GM12878 (cell line): ENCODE results near the gene PAM.

Experiments used
- HDAC2 ChIP-seq: fragments of 200-600 bp; sonication (generic); IDR thresholded peaks from 2 replicates; pipeline ENCODE4 v1.6.1; 2017
- HDGF ChIP-seq: fragments of 450-650 bp; IDR thresholded peaks from 2 replicates; pipeline ENCODE4 v1.6.1; 2016; ENCODE audit warnings: antibody characterized with exemption
- POLR2AphosphoS5 ChIP-seq: IDR thresholded peaks from 2 replicates; pipeline ENCODE4 v1.6.1; 2011; ENCODE audit warnings: mild to moderate bottlenecking, low read length, inconsistent platforms
- STAT1 ChIP-seq: fragments of 450-650 bp; conservative IDR thresholded peaks from 2 replicates; pipeline ENCODE4 v1.6.1; 2014; ENCODE audit warnings: antibody characterized with exemption, mild to moderate bottlenecking
- TCF3 ChIP-seq: IDR thresholded peaks from 2 replicates; pipeline ENCODE4 v1.6.1; 2012; ENCODE audit warnings: low read depth, mild to moderate bottlenecking, low read length, borderline replicate concordance; ENCODE audit not compliant: insufficient read depth
- TCF7 ChIP-seq: IDR thresholded peaks from 2 replicates; pipeline ENCODE4 v1.6.1; 2014; ENCODE audit warnings: antibody characterized with exemption, borderline replicate concordance
- TF ChIP-seq, protein P1 (sequence below), 3 experiments: IDR thresholded peaks in 2 of 3; conservative IDR thresholded peaks in 1 of 3; 2 replicates each; pipeline ENCODE4 v1.5.1; 2011; ENCODE audit warnings: low read depth in 3 of 3, low read length in 3 of 3, mild to moderate bottlenecking in 3 of 3, control low read depth in 2 of 3, moderate library complexity in 2 of 3, inconsistent platforms in 1 of 3, mixed read lengths in 1 of 3; ENCODE audit not compliant: control insufficient read depth in 2 of 3, insufficient read depth in 1 of 3; ENCODE audit errors: extremely low read depth in 1 of 3
- TF ChIP-seq, protein P2 (sequence below): IDR thresholded peaks from 2 replicates; pipeline ENCODE4 v1.6.1; 2012; ENCODE audit warnings: mild to moderate bottlenecking, low read depth, low read length
- TF ChIP-seq, protein P3 (sequence below): IDR thresholded peaks from 2 replicates; pipeline ENCODE4 v1.6.1; 2011; ENCODE audit warnings: low read depth, mild to moderate bottlenecking, low read length, moderate library complexity, borderline replicate concordance; ENCODE audit errors: extremely low read depth
- TF ChIP-seq, protein P4 (sequence below): IDR thresholded peaks from 2 replicates; pipeline ENCODE4 v1.6.1; 2011; ENCODE audit warnings: low read depth, low read length, improper control_type of control experiment, borderline replicate concordance

DNA sequence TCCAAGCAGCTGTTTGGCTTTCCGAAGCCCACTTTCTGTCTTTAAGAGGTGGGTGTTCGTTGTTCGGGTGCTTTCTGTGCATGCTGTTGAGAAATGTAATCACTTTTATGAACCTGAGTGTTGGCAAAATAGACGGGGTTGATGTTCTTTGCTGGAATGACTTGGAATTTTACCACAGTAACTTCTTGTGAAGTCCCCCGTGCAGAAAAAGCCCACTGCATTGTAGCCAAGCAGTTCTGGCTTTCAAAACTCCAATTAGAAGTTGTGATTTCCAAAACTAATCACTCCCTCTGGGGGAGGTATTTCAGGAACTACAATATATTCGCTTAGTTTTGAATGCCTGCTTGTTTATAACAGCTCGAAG lies 111.1 kb downstream of the PAM start:
- TF ChIP-seq HDGF, result no peak
- TF ChIP-seq, protein P1, sequence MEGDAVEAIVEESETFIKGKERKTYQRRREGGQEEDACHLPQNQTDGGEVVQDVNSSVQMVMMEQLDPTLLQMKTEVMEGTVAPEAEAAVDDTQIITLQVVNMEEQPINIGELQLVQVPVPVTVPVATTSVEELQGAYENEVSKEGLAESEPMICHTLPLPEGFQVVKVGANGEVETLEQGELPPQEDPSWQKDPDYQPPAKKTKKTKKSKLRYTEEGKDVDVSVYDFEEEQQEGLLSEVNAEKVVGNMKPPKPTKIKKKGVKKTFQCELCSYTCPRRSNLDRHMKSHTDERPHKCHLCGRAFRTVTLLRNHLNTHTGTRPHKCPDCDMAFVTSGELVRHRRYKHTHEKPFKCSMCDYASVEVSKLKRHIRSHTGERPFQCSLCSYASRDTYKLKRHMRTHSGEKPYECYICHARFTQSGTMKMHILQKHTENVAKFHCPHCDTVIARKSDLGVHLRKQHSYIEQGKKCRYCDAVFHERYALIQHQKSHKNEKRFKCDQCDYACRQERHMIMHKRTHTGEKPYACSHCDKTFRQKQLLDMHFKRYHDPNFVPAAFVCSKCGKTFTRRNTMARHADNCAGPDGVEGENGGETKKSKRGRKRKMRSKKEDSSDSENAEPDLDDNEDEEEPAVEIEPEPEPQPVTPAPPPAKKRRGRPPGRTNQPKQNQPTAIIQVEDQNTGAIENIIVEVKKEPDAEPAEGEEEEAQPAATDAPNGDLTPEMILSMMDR (IDR thresholded peaks at IDR 0.05 in 2 of 3, conservative IDR thresholded peaks at IDR 0.05 in 1 of 3; ENCODE audit: control insufficient read depth in 2 of 3, extremely low read depth in 1 of 3, insufficient read depth in 1 of 3, low read depth in 3 of 3, low read length in 3 of 3), result no peak
- TF ChIP-seq, protein P2, sequence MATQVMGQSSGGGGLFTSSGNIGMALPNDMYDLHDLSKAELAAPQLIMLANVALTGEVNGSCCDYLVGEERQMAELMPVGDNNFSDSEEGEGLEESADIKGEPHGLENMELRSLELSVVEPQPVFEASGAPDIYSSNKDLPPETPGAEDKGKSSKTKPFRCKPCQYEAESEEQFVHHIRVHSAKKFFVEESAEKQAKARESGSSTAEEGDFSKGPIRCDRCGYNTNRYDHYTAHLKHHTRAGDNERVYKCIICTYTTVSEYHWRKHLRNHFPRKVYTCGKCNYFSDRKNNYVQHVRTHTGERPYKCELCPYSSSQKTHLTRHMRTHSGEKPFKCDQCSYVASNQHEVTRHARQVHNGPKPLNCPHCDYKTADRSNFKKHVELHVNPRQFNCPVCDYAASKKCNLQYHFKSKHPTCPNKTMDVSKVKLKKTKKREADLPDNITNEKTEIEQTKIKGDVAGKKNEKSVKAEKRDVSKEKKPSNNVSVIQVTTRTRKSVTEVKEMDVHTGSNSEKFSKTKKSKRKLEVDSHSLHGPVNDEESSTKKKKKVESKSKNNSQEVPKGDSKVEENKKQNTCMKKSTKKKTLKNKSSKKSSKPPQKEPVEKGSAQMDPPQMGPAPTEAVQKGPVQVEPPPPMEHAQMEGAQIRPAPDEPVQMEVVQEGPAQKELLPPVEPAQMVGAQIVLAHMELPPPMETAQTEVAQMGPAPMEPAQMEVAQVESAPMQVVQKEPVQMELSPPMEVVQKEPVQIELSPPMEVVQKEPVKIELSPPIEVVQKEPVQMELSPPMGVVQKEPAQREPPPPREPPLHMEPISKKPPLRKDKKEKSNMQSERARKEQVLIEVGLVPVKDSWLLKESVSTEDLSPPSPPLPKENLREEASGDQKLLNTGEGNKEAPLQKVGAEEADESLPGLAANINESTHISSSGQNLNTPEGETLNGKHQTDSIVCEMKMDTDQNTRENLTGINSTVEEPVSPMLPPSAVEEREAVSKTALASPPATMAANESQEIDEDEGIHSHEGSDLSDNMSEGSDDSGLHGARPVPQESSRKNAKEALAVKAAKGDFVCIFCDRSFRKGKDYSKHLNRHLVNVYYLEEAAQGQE, result no peak
- TF ChIP-seq, protein P3, sequence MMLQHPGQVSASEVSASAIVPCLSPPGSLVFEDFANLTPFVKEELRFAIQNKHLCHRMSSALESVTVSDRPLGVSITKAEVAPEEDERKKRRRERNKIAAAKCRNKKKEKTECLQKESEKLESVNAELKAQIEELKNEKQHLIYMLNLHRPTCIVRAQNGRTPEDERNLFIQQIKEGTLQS, result no peak
- no peak for TF ChIP-seq HDAC2
- no peak for TF ChIP-seq TCF3
- no peak for TF ChIP-seq TCF7
- TF ChIP-seq, protein P4, sequence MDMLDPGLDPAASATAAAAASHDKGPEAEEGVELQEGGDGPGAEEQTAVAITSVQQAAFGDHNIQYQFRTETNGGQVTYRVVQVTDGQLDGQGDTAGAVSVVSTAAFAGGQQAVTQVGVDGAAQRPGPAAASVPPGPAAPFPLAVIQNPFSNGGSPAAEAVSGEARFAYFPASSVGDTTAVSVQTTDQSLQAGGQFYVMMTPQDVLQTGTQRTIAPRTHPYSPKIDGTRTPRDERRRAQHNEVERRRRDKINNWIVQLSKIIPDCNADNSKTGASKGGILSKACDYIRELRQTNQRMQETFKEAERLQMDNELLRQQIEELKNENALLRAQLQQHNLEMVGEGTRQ, result no peak
- TF ChIP-seq POLR2AphosphoS5, result no peak
- TF ChIP-seq STAT1, result no peak
